ENCODE results near the gene PTPRN2.
A peak's percentile ranks its signal among the peaks of the same experiment; 100 is the strongest.
"Not testable (repeated sequence)": the region's sequence is repeated elsewhere in the genome, so short reads cannot be mapped to it uniquely, and the experiment has no call there.

Gene PTPRN2

DNA sequence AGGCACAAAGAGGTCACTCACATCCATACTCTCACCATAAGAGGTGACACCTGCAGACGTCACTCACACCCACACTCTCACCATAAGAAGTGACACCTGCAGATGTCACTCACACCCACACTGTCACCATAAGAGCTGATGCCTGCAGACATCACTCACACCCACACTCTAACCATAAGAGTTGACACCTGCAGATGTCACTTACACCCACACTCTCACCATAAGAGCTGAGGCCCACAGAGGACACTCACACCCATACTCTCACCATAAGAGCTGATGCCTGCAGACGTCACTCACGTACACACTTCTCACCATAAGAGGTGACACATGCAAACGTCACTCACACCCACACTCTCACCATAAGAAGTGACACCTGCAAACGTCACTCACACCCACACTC is 255.1 kb downstream of the PTPRN2 start:
- DNase-seq = not testable (repeated sequence)

DNA sequence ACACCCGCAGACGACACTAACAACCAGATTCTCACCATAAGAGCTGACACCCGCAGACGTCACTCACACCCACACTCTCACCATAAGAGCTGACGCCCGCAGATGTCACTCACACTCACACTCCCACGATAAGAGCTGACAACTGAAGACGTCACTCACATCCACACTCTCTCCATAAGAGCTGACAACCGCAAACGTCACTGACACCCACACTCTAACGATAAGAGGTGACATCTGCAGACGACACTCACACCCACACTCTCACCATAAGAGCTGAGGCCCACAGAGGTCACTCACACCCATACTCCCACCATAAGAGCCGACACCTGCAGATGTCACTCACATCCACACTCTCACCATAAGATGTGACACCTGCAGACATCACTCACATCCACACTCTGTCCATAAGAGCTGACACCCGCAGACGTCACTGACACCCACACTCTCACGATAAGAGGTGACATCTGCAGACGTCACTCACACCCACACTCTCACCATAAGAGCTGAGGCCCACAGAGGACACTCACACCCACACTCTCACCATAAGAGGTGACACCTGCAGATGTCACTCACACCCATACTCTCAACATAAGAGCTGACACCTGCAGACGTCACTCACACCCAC is 255.7 kb downstream of the PTPRN2 start:
- not testable (repeated sequence) for DNase-seq

DNA sequence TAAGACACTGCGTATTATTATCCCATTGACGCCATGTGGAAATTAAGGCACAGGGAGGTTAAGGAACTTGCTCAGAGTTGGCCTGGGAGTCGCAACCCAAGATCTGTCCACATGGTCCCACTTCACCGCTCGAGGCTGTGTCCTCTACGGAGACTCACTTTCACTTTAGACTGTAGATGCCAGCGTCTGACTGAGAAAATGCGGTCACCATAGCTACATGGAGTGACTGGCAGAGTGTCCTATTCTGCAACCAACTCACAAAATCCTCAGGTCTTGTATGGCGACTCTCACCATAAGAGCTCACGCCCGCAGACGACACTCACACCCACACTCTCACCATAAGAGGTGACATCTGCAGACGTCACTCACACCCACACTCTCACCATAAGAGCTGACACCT is 257.9 kb downstream of the PTPRN2 start:
- no peak for DNase-seq

DNA sequence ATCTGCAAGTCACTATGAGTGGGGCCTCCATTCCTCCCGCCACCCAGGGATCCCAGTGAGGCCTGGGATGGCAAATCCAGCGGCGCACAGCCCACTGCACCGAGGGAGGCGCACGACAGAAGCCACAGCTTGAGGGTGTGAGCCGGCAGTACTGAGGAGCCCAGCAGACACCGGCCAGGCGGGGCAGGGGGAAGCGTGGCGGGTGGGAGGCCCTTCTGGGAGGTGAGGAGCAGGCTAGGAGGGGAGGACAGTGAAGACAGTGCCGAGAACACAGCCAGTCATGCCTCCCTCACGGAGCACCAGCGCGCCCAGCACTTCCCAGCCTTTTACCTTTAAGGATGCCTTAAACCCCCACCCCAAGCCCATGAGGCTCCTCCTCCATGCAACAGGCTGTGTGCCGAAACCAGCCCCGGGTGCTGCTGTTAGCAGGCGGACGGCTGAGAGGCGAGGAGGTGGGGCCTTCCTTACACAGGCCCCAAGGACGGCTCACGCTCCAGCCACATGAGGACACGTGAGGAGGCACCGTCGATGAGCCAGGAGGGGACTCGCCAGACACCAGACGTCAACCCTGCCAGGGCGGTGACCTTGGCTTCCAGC is 258.5 kb downstream of the PTPRN2 start:
- DNase-seq = no peak

DNA sequence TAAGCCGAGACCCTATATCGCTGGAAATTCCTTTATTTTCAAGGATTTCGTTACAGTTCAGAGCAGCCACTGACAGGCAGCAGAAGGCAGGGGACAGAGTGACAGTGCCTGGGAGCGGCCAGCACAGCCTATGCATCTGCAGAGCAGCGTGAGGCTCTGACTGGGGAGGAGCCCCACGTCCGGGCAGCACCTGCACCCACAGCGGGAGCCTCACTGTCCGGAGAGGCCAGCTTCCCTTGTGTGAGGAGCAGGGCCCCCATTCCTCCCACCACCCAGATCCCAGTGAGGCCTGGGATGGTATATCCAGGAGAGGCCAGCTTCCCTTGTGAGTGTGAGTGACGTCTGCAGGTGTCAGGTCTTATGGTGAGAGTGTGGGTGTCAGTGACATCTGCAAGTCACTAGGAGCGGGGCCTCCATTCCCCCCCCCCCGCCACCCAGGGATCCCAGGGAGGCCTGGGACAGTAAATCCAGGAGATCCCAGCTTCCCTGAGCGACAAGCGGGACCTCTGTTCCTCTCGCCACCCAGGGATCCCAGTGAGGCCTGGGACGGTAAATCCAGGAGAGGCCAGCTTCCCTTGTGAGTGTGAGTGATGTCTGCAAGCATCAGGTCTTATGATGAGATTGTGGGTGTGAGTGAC is 259.1 kb downstream of the PTPRN2 start:
- no peak for DNase-seq

DNA sequence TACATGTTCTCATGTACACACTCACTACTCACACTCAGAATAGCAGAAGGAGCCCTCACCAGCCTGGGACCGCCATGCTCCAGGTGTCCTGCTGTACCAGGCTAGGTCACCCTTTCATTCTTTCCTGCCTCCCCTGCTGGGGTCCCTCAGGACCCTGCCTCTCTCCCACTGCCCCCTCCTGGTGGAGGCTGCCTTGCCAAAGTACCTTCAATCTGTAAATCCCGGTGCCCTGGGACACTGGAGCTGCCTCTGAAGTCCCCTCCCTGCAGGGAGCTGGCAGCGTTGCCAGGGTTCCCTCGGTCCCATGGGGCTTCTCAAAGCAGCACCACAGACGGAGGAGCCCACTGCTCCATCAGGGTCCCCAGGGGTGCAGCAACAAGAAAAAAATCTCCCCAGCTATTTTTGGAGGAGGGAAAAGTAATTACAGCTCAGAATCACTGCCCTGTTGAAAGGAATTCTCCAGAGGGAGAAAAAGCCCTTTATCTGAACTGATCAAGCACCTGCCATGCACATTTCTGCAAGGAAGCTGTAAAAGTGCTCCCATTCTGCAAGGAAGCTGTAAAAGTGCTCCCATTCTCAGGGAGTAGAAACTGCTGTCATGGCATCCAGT is 259.9 kb downstream of the PTPRN2 start:
- DNase-seq = no peak

DNA sequence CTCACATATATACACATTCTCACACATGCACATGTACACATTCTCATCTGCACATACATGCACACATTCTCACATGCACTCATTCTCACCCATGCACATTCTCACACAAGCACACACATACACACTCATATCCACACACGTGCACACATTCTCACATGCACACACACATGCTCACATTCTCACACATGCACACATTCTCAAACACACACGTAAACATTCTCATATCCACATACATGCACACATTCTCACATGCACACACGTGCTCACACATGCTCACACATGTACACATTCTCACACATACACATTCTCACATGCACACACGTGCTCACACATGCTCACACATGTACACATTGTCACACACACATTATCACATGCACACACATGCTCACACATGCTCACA is 260.6 kb downstream of the PTPRN2 start:
- no peak for DNase-seq

DNA sequence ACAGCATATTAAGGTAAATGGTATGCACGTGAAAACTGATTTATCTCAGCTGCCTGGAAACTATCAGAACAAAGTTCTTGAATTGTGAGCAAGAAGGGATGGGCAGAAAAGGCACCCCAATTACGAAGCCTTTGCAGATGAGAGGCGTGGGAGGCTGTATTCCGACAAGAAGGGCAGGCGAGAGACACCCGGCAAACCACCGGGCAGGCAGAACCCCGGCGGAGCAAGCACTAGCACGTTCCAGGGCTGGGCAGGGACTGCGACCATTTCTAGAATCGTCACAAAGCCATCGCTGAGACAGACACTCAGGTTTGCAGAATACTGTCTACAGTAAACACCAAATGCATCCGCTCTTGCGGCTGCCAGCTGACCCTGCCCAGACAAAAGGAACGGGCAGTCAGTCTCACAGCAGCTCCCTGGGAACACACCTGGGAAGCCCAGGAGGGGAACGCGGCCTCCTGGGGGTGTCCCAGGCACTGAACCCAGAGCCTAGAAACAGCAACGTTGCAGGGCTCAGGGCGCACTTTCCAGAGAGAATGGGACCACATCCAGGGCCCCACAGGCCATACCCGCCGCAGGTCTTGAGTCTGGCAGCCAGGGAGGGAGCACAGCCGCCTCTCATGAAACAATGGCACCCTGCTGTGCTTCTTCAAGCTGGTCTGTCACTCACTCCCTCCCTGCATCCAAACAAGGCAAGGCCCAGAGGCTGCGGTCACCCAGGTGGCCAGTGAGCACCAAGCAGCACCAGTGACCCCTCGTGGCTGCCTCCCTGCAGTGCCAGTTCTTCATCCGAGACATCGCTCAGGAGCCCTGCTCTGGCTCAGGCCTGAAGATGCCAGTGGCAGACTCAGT is 261.9 kb downstream of the PTPRN2 start:
- DNase-seq = peak; percentile 97 to 99 (median 97)

DNA sequence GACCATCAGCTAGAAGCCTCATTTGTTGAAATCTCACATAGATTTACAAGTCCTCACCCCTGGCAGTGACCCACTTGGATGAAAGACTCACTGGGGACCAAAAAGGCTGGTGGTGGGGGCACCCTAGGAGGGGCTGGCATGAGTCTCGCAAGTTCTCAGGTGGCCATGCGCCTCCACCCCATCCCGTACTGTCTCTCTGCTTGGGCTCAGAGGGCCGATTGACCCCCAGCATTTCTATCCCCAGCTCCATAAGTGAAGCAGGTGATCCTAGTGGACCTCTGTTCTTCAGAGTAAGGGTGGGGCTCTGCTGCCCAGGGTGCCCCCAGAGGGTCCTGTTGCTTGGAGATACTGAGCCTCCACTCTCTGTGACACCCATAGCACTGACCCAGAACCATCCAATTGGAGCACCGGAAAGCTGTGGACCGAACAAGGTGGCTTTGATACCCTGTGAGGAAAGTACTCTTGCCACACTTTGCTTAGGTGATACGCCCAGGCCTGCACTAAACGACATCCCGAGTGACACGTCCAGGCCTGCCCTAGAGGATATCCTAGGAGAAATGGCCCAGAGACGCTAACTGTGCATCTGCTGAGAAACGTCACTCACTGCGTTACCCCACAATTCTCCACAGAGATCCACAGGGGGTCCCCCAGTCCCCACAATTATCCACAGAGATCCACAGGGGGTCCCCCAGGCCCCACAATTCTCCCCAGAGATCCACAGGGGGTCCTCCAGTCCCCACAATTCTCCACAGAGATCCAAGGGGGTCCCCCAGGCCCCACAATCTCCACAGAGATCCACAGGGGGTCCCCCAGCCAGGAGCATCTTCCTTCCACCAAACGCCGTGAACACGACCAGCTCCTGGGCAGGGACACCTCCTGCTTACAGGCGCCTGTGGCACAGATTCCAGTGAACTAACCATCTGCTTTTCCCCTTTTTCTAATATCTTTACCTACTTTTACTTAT is 262.9 kb downstream of the PTPRN2 start:
- DNase-seq = peak in 2 of 3 experiments; percentile 82 to 88

DNA sequence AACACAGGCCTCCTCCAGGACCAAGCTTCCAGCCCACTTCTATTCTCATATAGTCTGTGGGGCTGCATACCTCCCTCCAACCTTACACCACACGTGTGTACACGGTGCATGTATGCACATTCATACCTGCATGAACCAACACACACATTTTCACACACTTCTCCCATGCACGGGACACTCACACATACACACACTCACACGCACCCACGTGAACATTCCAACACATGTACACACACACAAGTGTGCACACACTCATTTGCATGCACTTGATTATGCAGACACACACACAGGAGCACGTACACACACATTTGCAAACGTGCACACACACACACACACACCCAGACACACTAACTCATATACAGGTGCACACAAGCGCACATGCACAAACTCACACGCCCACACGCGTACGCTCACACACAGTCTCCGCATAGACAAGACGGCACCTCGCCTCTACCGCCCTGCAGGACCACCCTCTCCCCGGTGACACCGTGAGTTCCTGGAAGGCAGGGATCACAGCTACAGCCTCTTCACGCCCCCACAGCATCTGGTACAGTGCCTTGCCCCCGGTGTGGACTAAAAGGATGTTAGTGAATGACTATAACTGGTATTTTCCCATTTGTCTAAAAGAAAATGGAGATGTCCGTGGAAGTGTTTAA is 263.8 kb downstream of the PTPRN2 start:
- no peak for DNase-seq

DNA sequence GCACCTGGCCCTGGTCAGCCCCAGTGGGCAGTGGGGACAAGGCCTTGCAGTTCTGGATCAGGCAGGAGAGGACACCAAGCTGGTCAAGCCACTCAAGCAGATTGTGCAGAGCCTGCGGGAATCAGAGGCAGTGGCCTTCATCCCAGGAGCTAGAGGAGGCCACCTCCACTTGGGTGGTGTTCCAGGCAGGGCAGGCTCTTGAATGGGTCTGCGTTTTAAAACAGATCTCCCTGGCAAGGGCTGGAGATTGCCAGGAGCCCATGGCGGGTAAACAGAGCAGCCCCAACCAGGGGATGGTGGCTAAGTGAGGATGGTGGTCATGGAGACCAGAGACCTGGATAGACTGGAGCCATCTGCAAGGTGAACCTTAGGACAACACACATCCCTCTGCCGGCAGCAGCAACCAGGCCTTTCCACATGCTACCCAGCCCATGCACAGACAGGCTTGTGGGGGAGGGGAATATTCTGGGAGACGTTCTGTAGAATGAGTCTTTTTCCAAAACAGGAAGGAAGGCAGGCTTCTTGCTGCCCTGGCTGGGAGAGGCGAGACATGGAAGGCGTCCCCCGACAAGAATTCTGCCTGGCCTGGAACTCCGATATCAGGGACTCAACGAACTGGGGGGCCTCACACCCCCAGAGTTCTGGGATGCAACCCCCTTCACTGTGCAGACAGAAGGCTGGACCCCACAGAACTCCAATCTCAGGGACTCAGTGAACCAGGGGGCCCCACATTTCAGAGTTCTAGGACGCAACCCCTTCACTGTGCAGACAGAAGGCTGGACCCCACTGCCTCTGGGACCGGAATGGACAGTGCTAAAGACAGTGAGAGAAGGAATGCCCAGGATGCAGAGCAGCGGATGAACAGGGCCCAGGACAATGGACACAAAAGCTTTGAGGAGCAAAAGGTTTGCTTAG is 264.8 kb downstream of the PTPRN2 start:
- DNase-seq = no peak

DNA sequence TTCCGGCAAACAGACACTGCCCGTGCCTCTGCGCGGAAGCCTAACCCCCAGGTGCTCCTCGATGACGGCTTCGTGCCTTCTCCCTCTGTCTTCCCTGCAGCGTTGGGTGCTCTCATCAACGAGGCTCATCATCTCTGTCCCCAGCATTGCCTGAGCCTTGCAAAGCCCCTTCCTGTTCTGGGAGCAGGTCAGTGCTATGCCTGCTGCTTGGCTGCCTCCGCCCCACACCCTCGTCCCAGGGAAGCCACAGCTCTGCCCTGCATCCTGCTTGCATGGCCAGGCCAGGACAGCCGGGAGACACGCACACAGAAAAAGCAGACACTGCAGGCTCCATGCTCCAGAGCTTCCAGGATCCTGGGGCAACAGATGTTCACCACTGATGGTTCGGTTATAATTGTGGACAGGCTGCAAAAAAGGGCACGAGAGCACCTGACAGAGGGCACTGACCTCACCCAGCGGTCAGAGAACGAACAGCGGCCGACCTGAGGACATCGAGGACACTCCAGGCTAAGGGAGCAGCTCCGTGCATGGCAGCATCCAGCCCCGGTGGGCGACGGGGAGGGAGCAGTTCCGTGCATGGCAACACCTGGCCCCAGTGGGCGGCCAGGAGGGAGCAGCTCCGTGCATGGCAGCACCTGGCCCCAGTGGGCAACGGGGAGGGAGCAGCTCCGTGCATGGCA is 265.5 kb downstream of the PTPRN2 start:
- DNase-seq = no peak

DNA sequence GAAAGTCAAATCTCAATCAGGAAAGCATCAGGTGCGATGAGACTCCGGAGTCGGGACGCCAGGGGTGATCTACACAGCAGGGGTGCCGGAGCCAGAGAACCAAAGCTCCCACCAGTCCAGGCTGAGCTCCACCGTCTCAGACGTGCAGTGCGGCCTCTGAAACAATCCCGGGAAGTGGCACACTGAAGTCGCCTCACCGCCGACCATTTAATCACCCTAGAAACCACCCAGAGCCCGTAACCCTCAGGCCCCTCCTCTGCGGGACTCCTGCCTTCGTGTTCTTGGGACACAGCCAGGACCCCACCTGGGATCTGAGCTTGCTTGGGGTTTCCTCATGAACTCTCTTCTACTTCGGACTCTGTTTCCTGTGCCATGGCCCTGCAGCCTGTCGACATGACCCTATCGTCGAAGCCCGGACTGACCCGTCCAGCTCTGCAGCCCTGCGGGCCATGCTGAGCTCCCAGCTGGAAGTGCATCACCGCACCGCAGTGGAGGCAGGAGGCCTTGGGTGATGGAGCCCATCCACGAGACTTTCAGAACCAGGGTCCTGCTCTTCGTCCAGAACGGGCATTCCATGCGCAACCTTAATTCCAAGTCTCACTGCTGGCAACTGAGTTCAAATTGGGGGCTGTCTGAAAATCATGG is 266.4 kb downstream of the PTPRN2 start:
- no peak for DNase-seq

DNA sequence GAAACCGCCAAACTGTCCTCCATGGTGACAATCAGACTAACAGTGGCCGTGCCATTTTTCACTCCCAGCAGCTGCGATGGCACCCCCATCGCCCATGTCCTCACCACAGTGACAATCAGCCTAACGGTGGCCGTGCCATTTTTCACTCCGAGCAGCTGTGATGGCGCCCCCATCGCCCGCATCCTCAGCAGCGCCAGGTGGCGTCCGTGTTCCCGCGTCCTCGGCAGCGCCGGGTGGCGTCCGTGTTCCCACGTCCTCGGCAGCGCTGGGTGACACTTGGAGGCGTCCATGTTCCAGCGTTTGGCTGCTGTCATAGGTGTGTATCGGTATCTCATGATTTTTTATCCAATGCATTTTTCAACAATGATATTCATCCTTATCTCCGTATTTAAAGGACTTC is 267.3 kb downstream of the PTPRN2 start:
- DNase-seq = no peak

DNA sequence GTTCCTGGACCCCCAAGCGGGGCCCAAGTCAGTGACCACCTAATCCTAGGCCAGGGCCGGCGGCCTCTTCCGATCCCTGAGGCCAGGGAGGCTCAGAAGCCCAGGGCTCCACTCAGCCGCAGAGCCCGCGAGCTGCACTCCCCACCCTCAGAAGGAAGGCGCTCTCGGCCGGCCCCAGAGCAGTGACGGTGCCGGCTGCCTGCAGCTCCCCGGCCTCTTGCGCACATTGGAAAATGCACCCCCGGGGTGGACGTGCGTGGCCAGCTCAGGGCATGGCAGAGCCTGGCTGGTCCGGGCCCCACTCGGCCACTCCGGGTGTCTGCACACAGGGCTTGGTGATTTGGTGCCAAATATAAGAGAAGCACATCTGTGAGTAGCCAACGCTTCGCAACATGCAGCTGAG is 269.1 kb downstream of the PTPRN2 start:
- DNase-seq = no peak

DNA sequence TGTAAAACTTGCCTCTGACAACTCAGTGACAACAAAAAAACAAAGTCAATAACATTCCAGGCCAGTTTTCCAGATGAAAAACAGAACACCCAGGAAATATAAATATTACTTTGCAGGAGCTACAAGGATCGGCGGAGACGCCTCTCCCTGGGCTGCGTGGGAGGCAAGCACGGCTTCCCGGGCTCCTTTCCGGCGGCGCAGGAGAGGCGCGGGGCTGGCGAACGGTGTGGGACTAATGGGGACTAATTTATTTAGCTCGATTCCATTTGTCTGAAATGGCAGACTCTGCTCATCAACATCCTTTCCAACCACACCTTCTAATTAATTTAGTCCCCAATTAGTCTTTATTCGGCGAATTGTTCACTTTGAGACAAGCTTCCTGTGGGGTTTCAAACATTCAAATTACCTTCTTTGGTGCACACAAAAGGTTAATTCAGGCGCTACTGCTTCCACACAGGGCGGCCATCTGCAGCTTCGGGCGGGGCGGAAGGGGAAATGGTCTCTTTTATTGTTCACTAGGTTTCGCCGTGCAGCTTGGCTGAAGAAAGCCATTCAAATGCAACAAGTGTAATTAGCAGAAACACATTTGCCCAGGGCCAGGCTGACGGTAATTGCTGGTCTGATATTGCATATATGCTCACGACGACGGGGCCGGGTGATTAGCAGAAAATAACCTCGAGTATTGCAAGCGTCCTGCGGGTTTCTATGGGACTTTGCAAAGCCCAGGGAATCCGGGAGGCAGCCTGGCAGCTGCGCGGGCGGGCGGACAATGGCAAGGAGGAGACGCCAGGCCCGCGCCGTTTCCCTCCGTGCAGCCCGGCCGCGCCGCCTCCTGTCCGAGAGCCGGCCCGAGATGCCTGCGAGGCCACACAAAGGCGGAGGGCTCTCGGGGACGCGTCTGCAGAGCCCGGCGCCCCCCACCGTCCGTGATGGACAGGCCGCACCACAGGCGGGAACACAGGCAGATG is 270.1 kb downstream of the PTPRN2 start:
- DNase-seq = no peak

DNA sequence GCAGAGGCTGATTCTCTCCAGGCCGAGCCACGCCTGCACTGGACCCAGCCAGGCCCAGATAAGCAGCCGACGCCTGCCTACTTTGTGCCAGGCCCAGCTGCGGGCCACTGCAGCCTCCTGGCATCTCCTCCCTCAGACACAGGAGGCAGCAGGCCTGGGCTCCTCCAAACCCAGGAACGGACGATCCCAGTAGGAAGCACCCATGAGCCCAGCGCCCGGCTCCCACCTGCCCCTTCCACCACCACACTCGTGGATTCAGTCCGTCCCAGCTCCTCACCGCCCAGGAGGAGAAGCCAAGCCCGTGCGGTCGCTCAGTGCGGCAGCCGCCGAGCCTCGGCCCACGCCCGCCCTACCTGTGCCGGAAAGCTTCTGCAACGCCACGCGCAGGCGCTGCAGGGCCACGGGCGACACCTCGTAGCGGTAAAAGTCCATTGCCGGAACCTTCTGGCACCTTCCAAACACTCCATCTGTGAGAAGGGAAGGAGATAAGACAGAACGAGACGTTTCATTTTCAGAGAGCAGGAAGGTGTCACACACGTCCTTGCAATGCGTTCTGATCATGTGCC is 271.1 kb downstream of the PTPRN2 start:
- no peak for DNase-seq

DNA sequence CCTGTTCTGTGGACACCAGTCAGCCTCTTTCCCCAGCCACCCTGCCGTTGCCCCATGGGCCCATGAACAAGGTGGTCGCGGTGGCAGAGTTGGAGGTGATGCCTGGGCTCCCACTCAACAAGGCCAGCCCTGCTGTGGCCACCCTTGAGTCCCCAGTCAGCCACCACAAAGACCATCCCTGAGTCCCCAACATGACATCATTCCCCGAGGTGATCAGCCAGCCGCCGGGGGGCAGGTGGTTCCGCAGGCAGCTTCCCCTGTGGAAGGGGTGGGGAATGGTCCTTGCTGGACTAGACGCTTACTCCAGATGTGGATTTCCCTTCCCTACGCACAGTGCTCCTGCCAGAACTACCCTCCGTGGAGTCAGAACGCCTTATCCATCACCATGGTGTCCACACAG is 271.7 kb downstream of the PTPRN2 start:
- DNase-seq = no peak
